CD14-positive monocyte (primary cell): Measurements from ENCODE around the gene ASCC1. TPM values are rescaled to one million over a fixed set of nuclear protein-coding genes. Genes with fewer than 3 reads are reported as not detected.

Source experiments
- DNase-seq, 3 donors: peaks; one replicate each; pipeline ENCODE4 v3.0.0-alpha.2; 2011 to 2022
- H2AFZ ChIP-seq: 2 replicates; pipeline ENCODE4 v1.6.0; 2012; ENCODE audit warnings: mild to moderate bottlenecking, low read depth, low read length, inconsistent platforms; ENCODE audit not compliant: insufficient read depth, poor library complexity, severe bottlenecking
- H3K27ac ChIP-seq, 2 donors: 1 replicate in 1 of 2; 2 replicates in 1 of 2; pipeline ENCODE4 v1.5.1; 2012 to 2013; ENCODE audit warnings: low read length in 2 of 2, control low read depth in 1 of 2, inconsistent platforms in 1 of 2, low read depth in 1 of 2, mild to moderate bottlenecking in 1 of 2
- H3K27me3 ChIP-seq, 2 donors: one replicate each; pipeline versions ENCODE4 v1.6.0 to v1.6.1; 2011 to 2013; ENCODE audit warnings: low read length in 2 of 2; ENCODE audit not compliant: control insufficient read depth in 2 of 2, insufficient read depth in 2 of 2
- H3K36me3 ChIP-seq, 2 donors: replicated peaks in 1 of 2; 1 replicate in 1 of 2; 2 replicates in 1 of 2; pipeline versions ENCODE4 v1.5.1 to v1.6.1; 2012 to 2013; ENCODE audit warnings: low read length in 2 of 2, control low read depth in 1 of 2, inconsistent platforms in 1 of 2, mild to moderate bottlenecking in 1 of 2; ENCODE audit not compliant: insufficient read depth in 2 of 2, control insufficient read depth in 1 of 2
- H3K4me1 ChIP-seq, 2 donors: 1 replicate in 1 of 2; 2 replicates in 1 of 2; pipeline versions ENCODE4 v1.5.1 to v1.6.1; 2012 to 2013; ENCODE audit warnings: low read length in 2 of 2, control low read depth in 1 of 2, inconsistent platforms in 1 of 2, mild to moderate bottlenecking in 1 of 2, moderate library complexity in 1 of 2; ENCODE audit not compliant: insufficient read depth in 2 of 2, control insufficient read depth in 1 of 2
- H3K4me2 ChIP-seq: replicated peaks from 2 replicates; pipeline ENCODE3; 2012; ENCODE audit warnings: low read length, moderate library complexity, mild to moderate bottlenecking; ENCODE audit not compliant: poor library complexity, severe bottlenecking; ENCODE audit errors: extremely low read depth
- H3K4me3 ChIP-seq, 3 experiments: fragments of 200-600 bp in 1 of 3; sonication (generic) in 1 of 3; replicated peaks in 1 of 3; 1 replicate in 2 of 3; 2 replicates in 1 of 3; pipeline ENCODE4 v1.5.1; 2011 to 2013; ENCODE audit warnings: low read length in 3 of 3, mild to moderate bottlenecking in 3 of 3, control low read depth in 2 of 3, low read depth in 2 of 3, inconsistent platforms in 1 of 3, moderate library complexity in 1 of 3
- H3K79me2 ChIP-seq: 2 replicates; pipeline ENCODE4 v1.6.0; 2012; ENCODE audit warnings: mild to moderate bottlenecking, control low read depth, inconsistent platforms, low read length, moderate library complexity; ENCODE audit not compliant: insufficient read depth
- H3K9ac ChIP-seq: 2 replicates; pipeline ENCODE4 v1.6.0; 2017; ENCODE audit warnings: low read length, mild to moderate bottlenecking; ENCODE audit not compliant: insufficient read depth, poor library complexity, severe bottlenecking
- H3K9me3 ChIP-seq, 2 donors: replicated peaks in 1 of 2; 1 replicate in 1 of 2; 2 replicates in 1 of 2; pipeline versions ENCODE4 v1.5.1 to v1.6.1; 2012 to 2013; ENCODE audit warnings: low read length in 2 of 2, control low read depth in 1 of 2; ENCODE audit not compliant: control insufficient read depth in 1 of 2, insufficient read depth in 1 of 2
- H4K20me1 ChIP-seq: 2 replicates; pipeline ENCODE4 v1.6.0; 2012; ENCODE audit warnings: mild to moderate bottlenecking, low read length, control low read depth, moderate library complexity; ENCODE audit not compliant: insufficient read depth
- H3K27ac Mint-ChIP-seq, 7 donors: one replicate each; pipeline ENCODE4 v1.8.0; 2020; ENCODE audit warnings: mild to moderate bottlenecking in 7 of 7, mixed read lengths in 7 of 7, moderate library complexity in 6 of 7, inconsistent platforms in 2 of 7
- H3K27me3 Mint-ChIP-seq, 3 donors: one replicate each; pipeline ENCODE4 v1.8.0; 2021 to 2022; ENCODE audit warnings: low read depth in 3 of 3, mild to moderate bottlenecking in 3 of 3, mixed read lengths in 3 of 3, moderate library complexity in 3 of 3, inconsistent platforms in 1 of 3
- H3K36me3 Mint-ChIP-seq, 2 donors: one replicate each; pipeline ENCODE4 v1.8.0; 2020; ENCODE audit warnings: mixed read lengths in 2 of 2, inconsistent platforms in 1 of 2, mild to moderate bottlenecking in 1 of 2
- H3K4me1 Mint-ChIP-seq: one replicate; pipeline ENCODE4 v1.8.0; 2020; ENCODE audit warnings: mild to moderate bottlenecking, mixed read lengths
- H3K4me3 Mint-ChIP-seq, 2 donors: one replicate each; pipeline ENCODE4 v1.8.0; 2020; ENCODE audit warnings: mild to moderate bottlenecking in 2 of 2, mixed read lengths in 2 of 2, moderate library complexity in 1 of 2
- H3K9me3 Mint-ChIP-seq, 7 donors: one replicate each; pipeline ENCODE4 v1.8.0; 2020 to 2022; ENCODE audit warnings: mixed read lengths in 7 of 7, mild to moderate bottlenecking in 6 of 7, moderate library complexity in 6 of 7, inconsistent platforms in 2 of 7
- WGBS: methylation state at CpG from one replicate; pipeline ENCODE4 v1.1.5; 2013; ENCODE audit warnings: missing lambda C conversion rate; ENCODE audit not compliant: insufficient coverage; 5-methylcytosine and 5-hydroxymethylcytosine counted together
- intact Hi-C, 2 donors: fragments of 100-400 bp; cut with micrococcal nuclease; formaldehyde crosslinking; loops; one replicate each; pipeline versions ENCODE4 v1.15.0 to v1.15.1; 2023
- polyA plus RNA-seq, 3 donors: library from polyadenylated mRNA; depleted of rRNA in 1 of 3; unstranded in 2 of 3; stranded (reverse) in 1 of 3; fragments of 300-500 nt in 2 of 3; fragments of >200 nt in 1 of 3; fragmentation: Illumina TruSeq in 2 of 3; gene quantifications; 1 replicate in 2 of 3; 2 replicates in 1 of 3; pipeline ENCODE4 v1.2.3, GENCODE V29; 2012 to 2021
- TF ChIP-seq, protein P1 (sequence below): fragments of 200-600 bp; IDR thresholded peaks from one replicate; pipeline ENCODE4 v1.8.0; 2022; ENCODE audit warnings: antibody characterized with exemption, mild to moderate bottlenecking

Gene ASCC1
- polyA plus RNA-seq, 3 donors, result 8.2 to 20.9 (median 17.9) TPM

DNA sequence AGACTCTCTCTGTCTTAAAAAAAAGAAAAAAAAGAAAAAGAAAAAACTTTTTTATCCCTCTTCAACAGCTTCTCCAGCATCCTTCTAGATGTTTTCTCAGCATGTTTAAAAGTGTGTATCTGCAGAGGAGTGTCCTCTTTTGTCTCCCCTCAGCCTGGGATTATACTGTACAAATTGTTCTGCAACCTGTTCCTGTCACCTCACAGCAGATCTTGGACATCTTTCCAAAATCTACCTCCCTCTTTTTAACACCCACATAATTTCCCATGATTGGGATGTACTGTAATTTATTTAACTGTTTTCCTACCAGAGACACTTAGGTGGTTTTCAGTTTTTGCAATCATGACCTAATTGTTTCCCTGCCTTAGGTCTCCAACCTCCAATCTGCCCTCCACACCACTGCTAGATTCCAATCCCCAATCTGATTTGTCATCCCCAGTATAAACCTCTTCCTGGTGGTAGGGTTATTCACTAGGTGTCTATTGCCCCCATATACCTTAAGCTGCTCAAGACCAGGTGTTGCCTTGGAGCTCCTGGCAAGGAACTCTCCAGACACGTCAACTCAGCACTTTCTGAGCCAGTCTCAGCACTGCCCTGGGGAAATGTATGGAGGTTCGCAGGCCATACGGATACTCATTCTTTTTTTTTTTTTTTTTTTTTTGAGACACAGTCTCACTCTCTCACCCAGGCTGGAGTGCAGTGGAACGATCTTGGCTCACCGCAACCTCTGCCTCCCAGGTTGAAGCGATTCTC is 40.1 kb upstream of the ASCC1 start:
- no peak overlapping the region for H3K4me2 ChIP-seq
- H4K20me1 ChIP-seq, result no peaks in the 10 kb centered on the region
- Mint-ChIP-seq H3K9me3 (no peaks in the 10 kb centered on the region), H3K4me3 (no peak overlapping the region), H3K4me1 (peaks cover 43% of the 10 kb centered on the region), H3K27ac (peak overlapping the region in 3 of 7 donors; percentile 41 to 58 (median 49)), H3K36me3 (peaks cover 0 to 2% of the 10 kb centered on the region in 2 donors), H3K27me3 (peaks cover 1 to 2% (median 2%) of the 10 kb centered on the region in 3 donors)
- TF ChIP-seq, protein P1, sequence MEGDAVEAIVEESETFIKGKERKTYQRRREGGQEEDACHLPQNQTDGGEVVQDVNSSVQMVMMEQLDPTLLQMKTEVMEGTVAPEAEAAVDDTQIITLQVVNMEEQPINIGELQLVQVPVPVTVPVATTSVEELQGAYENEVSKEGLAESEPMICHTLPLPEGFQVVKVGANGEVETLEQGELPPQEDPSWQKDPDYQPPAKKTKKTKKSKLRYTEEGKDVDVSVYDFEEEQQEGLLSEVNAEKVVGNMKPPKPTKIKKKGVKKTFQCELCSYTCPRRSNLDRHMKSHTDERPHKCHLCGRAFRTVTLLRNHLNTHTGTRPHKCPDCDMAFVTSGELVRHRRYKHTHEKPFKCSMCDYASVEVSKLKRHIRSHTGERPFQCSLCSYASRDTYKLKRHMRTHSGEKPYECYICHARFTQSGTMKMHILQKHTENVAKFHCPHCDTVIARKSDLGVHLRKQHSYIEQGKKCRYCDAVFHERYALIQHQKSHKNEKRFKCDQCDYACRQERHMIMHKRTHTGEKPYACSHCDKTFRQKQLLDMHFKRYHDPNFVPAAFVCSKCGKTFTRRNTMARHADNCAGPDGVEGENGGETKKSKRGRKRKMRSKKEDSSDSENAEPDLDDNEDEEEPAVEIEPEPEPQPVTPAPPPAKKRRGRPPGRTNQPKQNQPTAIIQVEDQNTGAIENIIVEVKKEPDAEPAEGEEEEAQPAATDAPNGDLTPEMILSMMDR, result no peak
- no CpG with 5 or more reads among the region's 6 CpGs for WGBS
- peaks cover 51 to 56% of the 10 kb centered on the region in 2 donors for H3K4me1 ChIP-seq
- no peaks in the 10 kb centered on the region for H3K79me2 ChIP-seq
- H2AFZ ChIP-seq, result no peak overlapping the region
- no peaks in the 10 kb centered on the region for H3K27me3 ChIP-seq
- H3K36me3 ChIP-seq, result no peaks in the 10 kb centered on the region
- H3K9me3 ChIP-seq, result no peaks in the 10 kb centered on the region
- no peak overlapping the region for H3K27ac ChIP-seq
- intact Hi-C loops, result loop anchor here (2.0 to 5.0 kb wide), 4 partner anchors 17 to 81 kb away; partner anchors contain the start of genes ANAPC16 (in 1 of the 2), ASCC1 (in 1 of the 2) and DDIT4 (in 1 of the 2)
- no peak overlapping the region for H3K9ac ChIP-seq
- no peak for DNase-seq
- H3K4me3 ChIP-seq, result no peak overlapping the region

DNA sequence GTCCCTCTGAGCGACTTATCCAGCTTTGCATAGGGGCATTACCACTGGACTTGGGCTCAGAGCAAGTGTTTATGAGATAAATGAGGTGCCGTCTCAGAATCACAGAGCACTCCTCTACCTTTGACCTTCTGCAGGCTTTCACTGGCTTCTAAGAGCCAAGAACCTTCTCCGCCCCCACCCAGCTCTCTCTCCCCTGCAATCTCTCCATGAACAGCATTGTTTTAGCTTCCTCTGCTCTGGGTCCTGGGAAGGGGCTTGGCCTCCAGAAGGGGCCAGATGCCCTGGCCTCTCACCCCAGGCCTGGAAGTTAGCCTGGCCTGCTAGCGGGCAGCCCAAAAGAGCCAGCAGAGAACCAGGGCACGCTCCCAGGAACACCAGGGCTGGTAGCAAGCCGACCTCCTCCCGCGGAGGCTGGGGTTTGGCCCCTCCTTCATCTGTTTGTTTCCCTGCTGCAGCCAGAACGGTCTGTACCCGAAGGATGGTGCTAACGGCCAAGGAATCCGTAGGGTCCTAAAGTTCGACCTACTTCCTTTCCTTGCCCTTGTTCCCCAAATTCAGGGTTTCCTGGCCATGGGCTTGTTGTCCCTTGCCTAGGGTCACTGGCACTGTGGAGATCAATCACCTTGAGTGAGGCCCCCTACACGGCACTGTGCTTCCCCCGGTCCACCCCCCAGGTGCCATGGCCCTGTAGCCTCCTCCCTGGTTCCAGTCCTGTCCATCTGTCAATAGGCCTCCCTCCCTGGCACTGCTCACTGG is 38.9 kb upstream of the ASCC1 start:
- peak; percentile 64 to 70 (median 69) for DNase-seq
- Histone ChIP-seq H3K9ac (peak overlapping the region; percentile 40), H3K4me1 (peaks cover 39 to 44% of the 10 kb centered on the region in 2 donors), H3K27ac (peak overlapping the region in 1 of 2 donors; percentile 31), H3K36me3 (no peaks in the 10 kb centered on the region), H3K4me2 (peak overlapping the region; percentile 83), H3K27me3 (no peaks in the 10 kb centered on the region), H3K4me3 (peak overlapping the region in 1 of 3 experiments; percentile 69), H4K20me1 (no peaks in the 10 kb centered on the region), H3K9me3 (no peaks in the 10 kb centered on the region), H3K79me2 (no peaks in the 10 kb centered on the region), H2AFZ (peak overlapping the region; percentile 92)
- H3K27me3 Mint-ChIP-seq, result peaks cover 1 to 2% (median 2%) of the 10 kb centered on the region in 3 donors
- WGBS, result 0% methylated on average over 12 of the region's 15 CpGs
- H3K27ac Mint-ChIP-seq, result peak overlapping the region in 4 of 7 donors; percentile 43 to 79 (median 78)
- intact Hi-C loops, result loop anchor here (5.0 kb wide), 3 partner anchors 37 to 82 kb away; partner anchors contain the start of genes ANAPC16 (in 1 of the 2) and ASCC1 (in 1 of the 2)
- no peaks in the 10 kb centered on the region for H3K9me3 Mint-ChIP-seq
- TF ChIP-seq, protein P1, result no peak
- H3K4me3 Mint-ChIP-seq, result peak overlapping the region; percentile 71 to 84
- peaks cover 0 to under 1% of the 10 kb centered on the region in 2 donors for H3K36me3 Mint-ChIP-seq
- peaks cover 37% of the 10 kb centered on the region for H3K4me1 Mint-ChIP-seq
